H1 (cell line): ENCODE data around the gene CEP89. TPM values are rescaled to one million over a fixed set of nuclear protein-coding genes. Genes with fewer than 3 reads are reported as not detected.

Source experiments
- GABPA ChIP-seq: IDR thresholded peaks from 2 replicates; pipeline ENCODE4 v1.6.1; 2011; ENCODE audit warnings: mild to moderate bottlenecking, low read length, moderate library complexity, borderline replicate concordance; ENCODE audit not compliant: insufficient read depth
- polyA plus RNA-seq, 7 experiments: library from polyadenylated mRNA; depleted of rRNA in 3 of 7; stranded (reverse) in 5 of 7; unstranded in 2 of 7; fragments of >200 nt in 5 of 7; fragments of 200-250 nt in 2 of 7; gene quantifications; 1 replicate in 5 of 7; 2 replicates in 1 of 7; 4 replicates in 1 of 7; pipeline versions ENCODE4 v1.2.1 to v1.2.3, GENCODE V29; 2011 to 2013; ENCODE audit warnings: missing spikeins in 2 of 7, mixed read lengths in 2 of 7
- total RNA-seq: library from RNA; stranded (reverse); fragmentation: NEBNext Ultra II Directional; extraction: Animal tissue kit (Norgen Biotek cat#: 25700); gene quantifications from 2 replicates; pipeline ENCODE4 v1.2.1, GENCODE V29; 2021

Gene CEP89
- total and polyA plus RNA-seq, 2 of the 8 experiments (the other 6 are each of a cell fraction or from before 2014, with no cell fraction given), result 23.0 to 23.6 TPM

DNA sequence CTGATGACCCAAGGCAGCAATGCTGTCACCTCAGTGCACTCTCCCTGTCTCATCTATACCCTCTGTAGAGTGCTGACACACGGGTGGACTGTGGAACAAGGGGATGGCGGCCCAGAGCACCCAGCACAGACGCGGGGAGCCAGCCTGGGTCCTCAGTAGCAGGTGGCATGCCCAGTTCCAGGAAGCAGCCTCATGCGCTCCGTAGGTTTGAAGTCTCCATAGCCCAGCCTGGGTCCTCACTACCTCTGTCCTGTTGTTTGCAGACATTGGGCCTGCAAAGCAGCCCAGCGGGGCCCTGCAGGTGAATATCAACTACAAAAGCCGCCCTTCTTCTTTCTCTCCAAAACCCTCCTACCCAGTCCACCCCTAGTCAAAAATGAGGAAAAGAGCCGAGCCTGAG lies 97.2 kb downstream of the CEP89 start (continued):
- no peak for TF ChIP-seq GABPA
